Mesendoderm (in vitro differentiated cells): ENCODE data around the gene CEP83.

Experiments
- DNase-seq: peaks from one replicate; pipeline ENCODE4 v3.0.0; 2013
- H2AK5ac ChIP-seq: 2 replicates; pipeline ENCODE4 v1.6.1; 2013; ENCODE audit warnings: low read length, inconsistent platforms
- H2BK120ac ChIP-seq: 2 replicates; pipeline ENCODE4 v1.6.1; 2013; ENCODE audit warnings: low read depth, mild to moderate bottlenecking, low read length, moderate library complexity, mixed read lengths
- H2BK15ac ChIP-seq: replicated peaks from 2 replicates; pipeline ENCODE4 v1.6.1; 2013; ENCODE audit warnings: low read depth, mild to moderate bottlenecking, moderate library complexity
- H2BK5ac ChIP-seq: 2 replicates; pipeline ENCODE4 v1.6.1; 2013; ENCODE audit warnings: low read length, inconsistent platforms
- H3K18ac ChIP-seq: 2 replicates; pipeline ENCODE4 v1.6.1; 2013; ENCODE audit warnings: mild to moderate bottlenecking, low read length, mixed read lengths
- H3K23ac ChIP-seq: one replicate; pipeline ENCODE4 v1.6.1; 2013; ENCODE audit warnings: low read length
- H3K27ac ChIP-seq: 2 replicates; pipeline ENCODE4 v1.5.1; 2013; ENCODE audit warnings: low read depth, mild to moderate bottlenecking, inconsistent platforms, low read length, moderate library complexity
- H3K27me3 ChIP-seq: 2 replicates; pipeline ENCODE4 v1.6.1; 2013; ENCODE audit warnings: low read length, control low read depth, mild to moderate bottlenecking, inconsistent platforms; ENCODE audit not compliant: insufficient read depth, poor library complexity
- H3K36me3 ChIP-seq: 2 replicates; pipeline ENCODE4 v1.6.1; 2013; ENCODE audit warnings: low read length, inconsistent platforms; ENCODE audit not compliant: control insufficient read depth, insufficient read depth
- H3K4ac ChIP-seq: one replicate; pipeline ENCODE4 v1.6.1; 2013; ENCODE audit warnings: low read depth, mild to moderate bottlenecking, low read length, moderate library complexity
- H3K4me1 ChIP-seq: 2 replicates; pipeline ENCODE4 v1.6.1; 2013; ENCODE audit warnings: low read depth, low read length, inconsistent platforms; ENCODE audit not compliant: control insufficient read depth
- H3K4me2 ChIP-seq: 2 replicates; pipeline ENCODE4 v1.6.1; 2013; ENCODE audit warnings: low read length
- H3K4me3 ChIP-seq: 2 replicates; pipeline ENCODE4 v1.5.1; 2013; ENCODE audit warnings: mild to moderate bottlenecking, low read length
- H3K56ac ChIP-seq: one replicate; pipeline ENCODE4 v1.6.1; 2013; ENCODE audit warnings: low read length
- H3K79me1 ChIP-seq: 2 replicates; pipeline ENCODE4 v1.6.1; 2013; ENCODE audit warnings: low read length, inconsistent platforms
- H3K79me2 ChIP-seq: 2 replicates; pipeline ENCODE4 v1.6.1; 2013; ENCODE audit warnings: mild to moderate bottlenecking, low read length; ENCODE audit not compliant: control insufficient read depth, insufficient read depth
- H3K9ac ChIP-seq: 2 replicates; pipeline ENCODE4 v1.6.1; 2013; ENCODE audit warnings: low read length, inconsistent platforms
- H4K5ac ChIP-seq: one replicate; pipeline ENCODE4 v1.6.1; 2013; ENCODE audit warnings: low read length
- H4K8ac ChIP-seq: one replicate; pipeline ENCODE4 v1.6.1; 2013; ENCODE audit warnings: low read depth, mild to moderate bottlenecking, control low read depth, low read length, moderate library complexity
- whole genome bisulfite sequencing: extraction: QIAGEN DNeasy Blood & Tissue Kit; methylation state at CpG from one replicate; pipeline ENCODE4 v1.1.7; 2013; ENCODE audit warnings: low lambda C conversion rate, missing lambda C conversion rate; ENCODE audit not compliant: insufficient coverage; ENCODE audit errors: extremely low coverage; 5-methylcytosine and 5-hydroxymethylcytosine counted together

The CEP83 gene

DNA sequence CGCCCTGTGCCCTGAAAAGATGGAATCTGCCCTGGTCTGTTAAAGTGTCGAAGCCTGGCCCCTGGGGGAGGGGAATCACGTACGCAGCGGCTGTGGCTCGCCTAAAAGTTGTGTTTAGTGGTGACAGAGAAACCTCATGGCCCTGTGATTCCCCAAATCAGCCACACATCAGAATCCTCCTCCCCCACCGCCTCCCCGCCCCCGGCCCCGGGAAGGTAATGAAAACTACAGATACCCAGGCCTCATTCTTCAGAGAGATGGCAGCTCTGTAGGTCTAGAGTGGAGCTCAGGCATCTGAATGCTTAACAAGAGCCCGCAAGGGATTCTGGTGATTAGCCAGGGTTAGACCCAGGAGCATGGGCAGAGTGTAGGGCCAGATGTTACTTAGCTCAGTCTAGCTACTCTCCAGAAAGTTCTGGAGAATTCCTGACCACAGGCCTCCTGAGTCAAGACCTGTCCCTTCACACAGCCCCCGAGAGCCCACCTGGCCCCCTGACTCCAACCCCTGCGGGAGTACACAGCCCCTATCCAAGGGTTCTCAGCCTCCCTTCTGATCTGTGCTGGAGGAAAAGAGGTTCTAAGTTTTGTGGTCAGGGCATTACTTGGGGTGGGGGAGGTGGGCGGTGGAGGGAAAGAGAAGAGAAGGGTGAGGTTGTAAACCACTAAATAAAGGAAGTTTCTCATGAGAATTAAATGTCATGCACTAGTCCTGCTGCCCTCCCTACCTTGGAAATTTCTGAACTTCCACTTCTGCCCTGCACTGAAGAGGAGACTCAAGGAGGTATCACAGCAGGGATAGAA is 196.5 kb downstream of the CEP83 start:
- peak overlapping the region; percentile 30 for H2AK5ac ChIP-seq
- H2BK120ac ChIP-seq: peak overlapping the region; percentile 61
- H3K27ac ChIP-seq: peak overlapping the region; percentile 82
- H3K36me3 ChIP-seq: no peaks in the 10 kb centered on the region
- H3K23ac ChIP-seq: no peak overlapping the region
- no peaks in the 10 kb centered on the region for H3K27me3 ChIP-seq
- H2BK15ac ChIP-seq: no peak overlapping the region
- no peak overlapping the region for H3K4me2 ChIP-seq
- H3K18ac ChIP-seq: peak overlapping the region; percentile 86
- no peaks in the 10 kb centered on the region for H3K79me2 ChIP-seq
- no peak for DNase-seq
- no CpG with 5 or more reads among the region's 14 CpGs for WGBS
- no peak overlapping the region for H4K5ac ChIP-seq
- H2BK5ac ChIP-seq: no peak overlapping the region
- peak overlapping the region; percentile 83 for H3K4ac ChIP-seq
- no peak overlapping the region for H3K4me3 ChIP-seq
- H3K79me1 ChIP-seq: no peaks in the 10 kb centered on the region
- peaks cover 7% of the 10 kb centered on the region for H3K4me1 ChIP-seq
- no peak overlapping the region for H4K8ac ChIP-seq
- H3K9ac ChIP-seq: no peak overlapping the region
- peak overlapping the region; percentile 6 for H3K56ac ChIP-seq

DNA sequence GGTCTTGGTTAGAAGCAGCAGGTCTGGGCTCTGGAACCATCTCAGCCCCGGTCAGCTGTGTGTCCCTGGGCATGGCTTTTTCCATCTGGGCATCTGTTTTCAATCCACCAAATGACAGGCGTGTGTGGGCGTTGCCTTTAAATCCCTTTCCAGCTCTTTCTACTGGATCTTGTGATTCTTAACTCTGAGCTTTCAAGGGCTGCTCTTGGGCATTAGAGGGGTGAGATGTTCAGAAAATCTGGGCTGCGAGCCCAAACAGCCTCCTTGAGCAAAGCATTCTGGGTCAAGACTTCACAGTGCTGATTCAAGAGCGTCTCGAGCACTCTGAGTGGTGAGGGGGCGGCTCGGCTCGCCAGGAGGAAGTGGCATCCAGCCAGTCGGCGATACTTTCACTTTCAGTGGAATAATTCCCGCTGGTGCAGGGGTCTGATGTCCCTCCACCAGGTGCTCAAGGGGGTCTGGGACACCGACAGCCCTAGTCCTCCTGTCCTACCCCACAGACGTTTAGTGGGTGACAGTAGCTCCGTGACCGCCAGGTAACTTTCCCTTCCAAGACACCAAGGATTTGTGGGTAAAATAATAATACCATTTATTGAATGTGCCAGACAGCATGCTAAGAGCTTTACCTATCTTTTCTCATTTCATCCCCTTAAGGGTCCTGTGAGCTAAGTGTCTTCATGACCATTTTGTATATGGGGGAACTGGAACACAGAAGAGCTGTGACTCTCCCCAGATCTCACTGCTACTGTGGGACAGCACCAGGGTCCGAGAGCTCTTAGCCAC is 197.2 kb downstream of the CEP83 start:
- no peak overlapping the region for H3K56ac ChIP-seq
- H3K27ac ChIP-seq: peak overlapping the region; percentile 27
- no peak overlapping the region for H4K5ac ChIP-seq
- peak overlapping the region; percentile 83 for H3K4ac ChIP-seq
- H3K79me2 ChIP-seq: no peaks in the 10 kb centered on the region
- no peak overlapping the region for H2BK15ac ChIP-seq
- H3K23ac ChIP-seq: no peak overlapping the region
- no CpG with 5 or more reads among the region's 17 CpGs for WGBS
- no peaks in the 10 kb centered on the region for H3K27me3 ChIP-seq
- no peak for DNase-seq
- no peak overlapping the region for H4K8ac ChIP-seq
- no peak overlapping the region for H3K4me3 ChIP-seq
- no peak overlapping the region for H2BK5ac ChIP-seq
- peak overlapping the region; percentile 86 for H3K18ac ChIP-seq
- H2BK120ac ChIP-seq: peak overlapping the region; percentile 61
- no peaks in the 10 kb centered on the region for H3K36me3 ChIP-seq
- H3K79me1 ChIP-seq: no peaks in the 10 kb centered on the region
- H3K4me2 ChIP-seq: no peak overlapping the region
- H2AK5ac ChIP-seq: peak overlapping the region; percentile 30
- peaks cover 7% of the 10 kb centered on the region for H3K4me1 ChIP-seq
- no peak overlapping the region for H3K9ac ChIP-seq

DNA sequence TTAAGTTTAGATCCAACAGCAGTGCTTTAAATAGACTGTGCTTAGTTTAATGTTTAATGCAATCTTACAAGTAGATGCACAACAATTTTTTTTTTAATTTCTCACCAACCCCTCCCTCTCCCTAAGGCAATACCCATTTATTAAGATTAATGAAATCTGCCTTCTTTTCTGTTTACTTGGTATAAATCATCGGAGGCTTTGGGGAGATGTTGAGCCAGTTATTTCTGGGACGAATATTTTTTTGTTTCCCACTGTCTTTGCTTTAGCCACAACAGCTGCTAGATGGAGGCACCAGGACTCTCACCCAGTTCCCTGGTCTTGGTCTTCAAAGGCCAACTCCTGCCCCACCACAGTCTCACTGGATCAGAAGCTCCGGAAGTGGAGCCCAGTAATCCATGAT is 197.9 kb downstream of the CEP83 start:
- Histone ChIP-seq H3K79me2 (no peaks in the 10 kb centered on the region), H2BK120ac (no peak overlapping the region), H3K4me1 (peaks cover 7% of the 10 kb centered on the region), H2AK5ac (no peak overlapping the region), H3K18ac (no peak overlapping the region), H3K23ac (no peak overlapping the region), H3K27ac (no peak overlapping the region), H3K56ac (no peak overlapping the region), H3K4me3 (no peak overlapping the region), H2BK15ac (no peak overlapping the region), H3K79me1 (no peaks in the 10 kb centered on the region), H3K36me3 (no peaks in the 10 kb centered on the region), H3K4me2 (no peak overlapping the region), H3K4ac (no peak overlapping the region), H2BK5ac (no peak overlapping the region), H4K5ac (no peak overlapping the region), H3K27me3 (no peaks in the 10 kb centered on the region), H3K9ac (no peak overlapping the region), H4K8ac (no peak overlapping the region)
- no CpG with 5 or more reads among the region's 3 CpGs for WGBS
- DNase-seq: no peak

DNA sequence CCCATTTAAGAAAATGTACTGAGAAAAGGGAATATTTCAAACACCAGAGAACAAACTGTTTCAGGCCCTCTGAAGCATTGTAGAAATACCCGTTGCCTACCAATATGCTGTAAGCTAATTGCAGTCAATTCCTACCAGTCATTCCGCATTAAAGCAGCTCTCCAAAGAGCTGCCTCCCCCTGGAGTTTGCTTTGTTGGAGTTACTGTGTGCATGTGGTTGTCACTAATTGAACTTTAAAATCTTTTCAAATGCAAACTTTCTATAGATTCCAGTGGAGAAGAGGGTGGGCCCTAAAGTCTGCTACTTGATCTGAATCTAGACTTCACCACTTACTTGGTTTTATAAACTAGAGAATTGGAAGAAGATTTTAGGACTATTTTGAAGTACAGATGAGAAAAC is 198.5 kb downstream of the CEP83 start:
- Histone ChIP-seq H3K4me1 (peaks cover 7% of the 10 kb centered on the region), H3K9ac (no peak overlapping the region), H3K18ac (no peak overlapping the region), H3K56ac (no peak overlapping the region), H3K36me3 (no peaks in the 10 kb centered on the region), H4K5ac (no peak overlapping the region), H3K79me2 (no peaks in the 10 kb centered on the region), H3K79me1 (no peaks in the 10 kb centered on the region), H4K8ac (no peak overlapping the region), H2BK120ac (no peak overlapping the region), H3K4me2 (no peak overlapping the region), H3K23ac (no peak overlapping the region), H3K4me3 (no peak overlapping the region), H2AK5ac (no peak overlapping the region), H3K4ac (no peak overlapping the region), H2BK5ac (no peak overlapping the region), H3K27me3 (no peaks in the 10 kb centered on the region), H2BK15ac (no peak overlapping the region), H3K27ac (no peak overlapping the region)
- peak; percentile 62 for DNase-seq
- no CpG with 5 or more reads among the region's 2 CpGs for WGBS

DNA sequence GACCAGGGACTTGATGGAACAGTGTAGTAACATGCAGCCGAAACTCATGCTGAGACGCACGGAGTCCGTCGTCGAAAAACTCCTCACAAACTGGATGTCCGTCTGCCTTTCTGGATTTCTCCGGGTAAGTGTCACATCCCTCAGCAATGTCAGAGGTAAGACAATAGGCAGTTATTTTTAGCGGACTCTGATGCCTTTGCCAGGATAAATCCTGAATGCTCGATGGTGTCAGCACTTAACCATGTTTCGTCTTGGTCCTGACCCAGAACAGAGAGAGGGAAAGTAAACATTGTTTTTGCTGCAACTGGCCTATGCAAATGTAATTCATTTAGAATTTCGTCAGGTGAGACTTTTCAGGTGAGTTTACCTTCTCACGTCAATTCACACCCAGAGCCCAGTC is 198.9 kb downstream of the CEP83 start:
- Histone ChIP-seq H3K27me3 (no peaks in the 10 kb centered on the region), H2AK5ac (no peak overlapping the region), H3K18ac (no peak overlapping the region), H3K27ac (no peak overlapping the region), H3K4me2 (no peak overlapping the region), H3K4me3 (no peak overlapping the region), H3K4me1 (peaks cover 7% of the 10 kb centered on the region), H3K56ac (peak overlapping the region; percentile 19), H4K8ac (no peak overlapping the region), H3K79me2 (no peaks in the 10 kb centered on the region), H3K4ac (no peak overlapping the region), H2BK15ac (no peak overlapping the region), H3K79me1 (no peaks in the 10 kb centered on the region), H4K5ac (no peak overlapping the region), H2BK5ac (no peak overlapping the region), H3K9ac (no peak overlapping the region), H3K23ac (no peak overlapping the region), H3K36me3 (no peaks in the 10 kb centered on the region), H2BK120ac (no peak overlapping the region)
- no peak for DNase-seq
- no CpG with 5 or more reads among the region's 13 CpGs for WGBS
